GM21786 (cell line): ENCODE data around the gene COQ8A.

Experiments
- ATAC-seq: cut with Tn5 transposase; IDR thresholded peaks from one replicate; pipeline ENCODE4 v1.9.1; 2021; ENCODE audit not compliant: unreplicated experiment

Gene COQ8A

GRCh38 chr1:226940029-226940805 is at the start of gene COQ8A:
Gene COQ8A (plus strand): TSS chr1:226940294. CDS start chr1:226961386, 21,092 bp downstream.
- peak; percentile 95 for ATAC-seq

DNA sequence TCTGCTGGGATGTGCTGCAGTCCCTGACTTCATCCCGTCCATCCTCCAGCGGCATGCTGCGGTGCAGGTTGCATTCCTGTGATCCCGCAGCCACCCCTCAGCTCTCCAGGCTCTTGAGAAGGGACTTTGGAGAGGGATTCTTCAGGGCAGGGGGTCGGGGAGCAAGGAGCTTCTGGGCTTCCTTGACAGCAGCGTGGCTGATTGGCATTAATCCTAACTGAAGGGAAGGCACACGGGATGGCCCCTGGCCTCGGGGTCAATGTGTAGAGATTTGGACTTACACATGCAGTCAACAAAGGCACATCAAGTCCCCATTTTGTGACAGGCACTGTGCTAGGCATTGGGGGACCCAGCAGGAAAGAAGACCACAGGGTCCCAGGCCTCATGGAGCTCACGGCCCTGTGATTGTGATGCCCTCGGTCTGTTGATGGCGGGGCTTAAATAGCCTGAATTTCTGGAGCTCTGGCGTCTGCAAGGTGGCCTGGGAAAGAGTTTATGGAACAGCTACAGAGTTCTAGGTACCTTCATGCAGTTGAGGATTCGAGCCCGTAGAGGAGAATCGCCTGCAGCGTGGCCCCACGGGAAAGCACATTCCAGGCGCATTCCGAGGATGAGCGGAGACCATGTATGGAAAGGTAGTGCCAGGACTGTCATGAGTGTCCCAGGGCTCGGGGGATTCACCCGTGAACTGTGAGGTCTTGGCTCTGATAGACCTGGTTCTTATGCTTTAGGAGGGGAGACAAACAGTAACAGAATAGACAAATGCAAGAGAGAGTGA is 49.6 kb upstream of the COQ8A start:
- no peak for ATAC-seq

- no peak for ATAC-seq
Observed at GRCh38 chr1:226891346-226891745, 48.7 kb upstream of the COQ8A start.

DNA sequence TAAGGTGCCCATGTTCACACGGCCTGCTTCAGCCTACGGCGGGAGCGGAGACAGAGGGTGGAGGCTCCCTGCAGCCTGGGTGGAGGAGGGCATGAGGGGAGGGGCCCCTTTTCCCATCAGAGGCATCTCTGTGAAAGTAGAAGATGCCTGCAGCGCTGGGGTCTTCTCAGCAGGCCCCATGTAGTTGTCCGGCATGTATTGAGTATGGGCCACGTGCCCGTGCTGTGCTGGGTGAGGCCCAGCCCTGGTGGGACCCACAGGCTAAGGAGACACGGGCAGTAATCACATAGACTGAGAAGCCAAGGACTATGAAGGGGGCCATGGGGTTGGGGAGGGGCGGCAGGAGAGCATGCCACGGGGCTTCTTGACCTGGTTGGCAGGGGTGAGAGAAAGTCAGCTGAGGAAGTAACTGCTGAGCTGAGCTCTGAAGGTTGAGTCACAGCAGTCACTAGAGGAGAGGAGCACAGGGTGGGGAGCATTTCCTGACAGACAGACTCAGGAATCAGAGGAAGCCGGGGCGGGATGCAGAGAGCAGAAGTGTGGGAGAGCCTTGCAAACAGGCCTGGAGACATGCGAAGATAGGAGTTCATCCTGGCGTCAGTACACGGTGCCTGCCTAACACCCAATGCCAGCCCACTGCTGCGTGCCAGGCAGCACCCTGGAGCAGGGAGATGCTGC is 48.1 kb upstream of the COQ8A start:
- no peak for ATAC-seq

- no peak for ATAC-seq
Observed at GRCh38 chr1:226892524-226892875, 47.6 kb upstream of the COQ8A start.

DNA sequence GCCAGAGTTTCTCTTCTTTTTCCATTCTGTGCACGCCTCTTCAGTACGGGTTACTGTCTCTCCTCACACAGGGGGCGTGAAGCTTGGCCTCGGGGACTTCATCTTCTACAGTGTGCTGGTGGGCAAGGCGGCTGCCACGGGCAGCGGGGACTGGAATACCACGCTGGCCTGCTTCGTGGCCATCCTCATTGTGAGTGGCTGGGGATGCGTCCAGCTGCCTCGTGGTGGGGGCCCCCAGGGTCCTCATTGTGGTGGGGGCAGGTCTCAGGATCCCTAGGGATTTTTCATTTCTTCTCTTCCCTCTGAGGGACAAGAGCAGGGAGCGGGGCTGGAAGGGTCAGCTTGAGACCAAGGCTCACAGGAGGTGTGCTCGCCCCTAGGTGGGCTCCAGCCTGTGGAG is 46.2 kb upstream of the COQ8A start:
- no peak for ATAC-seq

- ATAC-seq, result no peak
Observed at GRCh38 chr1:226894826-226895225, 45.3 kb upstream of the COQ8A start.

GRCh38 chr1:226895644-226896043 is 44.5 kb upstream of the COQ8A start:
- no peak for ATAC-seq

- ATAC-seq, result no peak
Observed at GRCh38 chr1:226898246-226898645, 41.8 kb upstream of the COQ8A start.

GRCh38 chr1:226901421-226901820 is 38.7 kb upstream of the COQ8A start:
- ATAC-seq, result no peak

DNA sequence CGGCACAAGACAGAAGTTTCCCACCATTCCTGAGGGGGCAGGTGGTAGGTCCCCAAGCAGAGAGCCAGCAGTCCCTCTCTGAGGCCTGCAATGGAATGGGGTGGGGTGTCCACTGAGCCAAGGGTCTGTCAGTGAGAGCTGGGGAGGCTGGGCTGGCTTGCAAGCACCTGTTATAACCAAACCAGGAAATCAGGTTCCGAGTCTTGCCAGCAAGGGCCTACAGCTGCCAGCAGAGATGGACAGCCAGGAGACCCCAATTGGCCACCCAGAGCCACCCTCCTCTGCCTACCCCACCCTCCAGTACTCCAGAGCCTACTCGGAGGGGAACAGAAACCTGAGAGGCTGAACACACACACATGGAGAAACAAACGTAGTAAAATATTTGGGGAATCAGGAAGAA is 37.5 kb upstream of the COQ8A start:
- no peak for ATAC-seq

GRCh38 chr1:226903819-226904716 is 36.0 kb upstream of the COQ8A start:
- ATAC-seq, result no peak

DNA sequence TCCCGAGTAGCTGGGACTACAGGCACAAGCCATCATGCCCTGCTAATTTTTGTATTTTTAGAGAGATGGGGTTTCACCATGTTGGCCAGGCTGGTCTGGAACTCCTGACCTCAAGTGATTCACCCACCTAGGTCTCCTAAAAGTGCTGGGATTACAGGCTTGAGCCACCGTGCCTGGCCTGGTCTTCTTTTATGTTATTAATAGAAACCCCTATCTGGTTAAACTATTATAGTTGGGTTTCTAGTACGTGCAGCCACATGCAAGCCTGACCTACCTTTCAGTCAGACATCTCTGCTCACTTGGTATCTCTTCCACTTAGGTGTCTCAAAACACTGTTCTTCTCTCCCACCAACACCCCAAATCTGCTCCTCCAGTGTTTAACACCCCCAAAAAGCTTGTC is 35.3 kb upstream of the COQ8A start:
- no peak for ATAC-seq

DNA sequence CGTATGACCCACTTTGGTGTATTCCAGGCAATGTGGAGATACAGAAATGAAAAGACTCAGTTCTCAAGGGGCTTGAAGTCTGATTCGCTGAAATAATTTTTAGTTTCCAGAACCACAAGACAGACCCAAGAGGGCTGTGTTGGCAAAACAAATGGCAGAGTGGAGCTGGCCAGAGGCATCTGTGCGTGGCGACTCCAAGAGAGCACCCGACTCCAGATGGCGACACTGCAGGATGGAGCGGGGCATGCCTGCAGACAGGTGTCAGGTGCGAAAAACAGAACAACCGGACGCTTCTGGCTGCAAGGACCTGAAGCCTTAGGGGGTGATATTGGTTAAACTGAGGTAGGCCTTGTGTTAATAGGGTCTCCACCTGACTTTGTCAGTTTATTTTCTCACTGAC is 31.7 kb upstream of the COQ8A start:
- no peak for ATAC-seq

- ATAC-seq, result no peak
Observed at GRCh38 chr1:226908913-226909312, 31.2 kb upstream of the COQ8A start.

DNA sequence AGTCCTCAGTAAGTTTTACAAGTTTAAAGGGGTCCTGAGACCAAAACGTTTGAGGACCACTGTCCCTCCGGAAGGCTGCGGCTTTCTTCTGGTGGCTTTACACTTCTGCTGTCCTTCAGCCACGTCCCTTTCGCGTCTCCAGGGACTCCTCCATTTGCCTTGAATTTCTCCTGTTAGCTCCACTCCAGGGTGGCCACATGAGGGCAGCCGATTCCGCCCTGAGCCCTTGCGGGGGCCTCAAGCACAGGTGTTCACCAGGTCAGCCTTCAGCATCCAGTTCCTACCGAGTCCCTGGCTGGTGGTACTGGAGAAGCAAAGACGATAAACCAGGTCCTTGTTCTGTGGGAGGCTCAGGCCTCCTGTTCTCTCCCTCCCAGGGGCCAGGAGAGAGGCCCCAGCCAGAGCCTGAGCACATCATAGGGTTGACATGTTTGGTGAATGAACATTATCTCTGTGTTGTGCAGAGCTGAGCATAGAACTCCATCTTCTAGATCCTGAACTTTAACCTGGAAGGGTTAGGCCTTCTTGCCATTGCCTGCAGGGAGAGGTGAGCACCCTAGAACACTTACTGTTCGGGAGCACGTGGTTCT is 27.4 kb upstream of the COQ8A start:
- no peak for ATAC-seq

DNA sequence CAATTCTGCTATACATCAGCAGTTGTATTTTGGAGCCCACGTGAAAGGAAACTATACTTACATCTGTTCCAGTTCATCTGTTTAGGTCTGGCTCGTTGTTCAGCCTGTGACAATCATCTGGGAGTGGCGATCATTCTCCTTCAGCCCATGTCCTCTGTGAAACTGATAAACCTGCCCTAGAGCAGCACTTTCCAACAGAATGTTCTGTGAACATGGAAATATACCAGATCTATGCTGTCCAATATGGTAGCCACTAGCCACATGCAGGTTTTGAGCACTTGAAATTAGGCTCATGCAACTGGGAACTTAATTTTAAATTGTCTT is 24.5 kb upstream of the COQ8A start:
- peak; percentile 9 for ATAC-seq

GRCh38 chr1:226916497-226916896 is 23.6 kb upstream of the COQ8A start:
- ATAC-seq, result no peak

- ATAC-seq, result no peak
Observed at GRCh38 chr1:226919587-226919986, 20.5 kb upstream of the COQ8A start.

GRCh38 chr1:226919995-226920394 is 20.1 kb upstream of the COQ8A start:
- no peak for ATAC-seq

- no peak for ATAC-seq
Observed at GRCh38 chr1:226920446-226920894, 19.6 kb upstream of the COQ8A start.
